Measurements from ENCODE around the gene GALE. TPM values are rescaled to one million over a fixed set of nuclear protein-coding genes. Genes with fewer than 3 reads are reported as not detected.

GALE gene
- total and polyA plus RNA-seq, 2 of the 13 experiments (the other 11 are each of a cell fraction or from before 2014, with no cell fraction given) = 85.2 to 88.4 TPM

GRCh38 chr1:23800400-23801337 lies at the start of gene GALE (continued):
- TF ChIP-seq ZKSCAN8 (CRISPR knock-in tag; IDR thresholded peaks at IDR 0.05; ENCODE audit: borderline replicate concordance) (peak; percentile 35; the same call in 1 of the 2 replicates), MLLT10 (CRISPR knock-in tag; IDR thresholded peaks at IDR 0.05) (no peak), TCF12 (IDR thresholded peaks at IDR 0.05) (no peak), TCF12 (CRISPR knock-in tag; IDR thresholded peaks at IDR 0.05) (0 out of 2 replicates have a peak, but pooled peaks have one; percentile 15), SOX13 (IDR thresholded peaks at IDR 0.05) (no peak), SOX13 (CRISPR knock-in tag; conservative IDR thresholded peaks at IDR 0.05 in 1 of 2, IDR thresholded peaks at IDR 0.05 in 1 of 2) (no peak; a peak in 1 of 4 replicates), NCOA5 (CRISPR knock-in tag; IDR thresholded peaks at IDR 0.05) (no peak), ZNF709 (CRISPR knock-in tag; IDR thresholded peaks at IDR 0.05) (no peak), TP53 (CRISPR knock-in tag; conservative IDR thresholded peaks at IDR 0.05) (no peak), THAP9 (CRISPR knock-in tag; IDR thresholded peaks at IDR 0.05; ENCODE audit: borderline replicate concordance) (peak; percentile 3; the same call in 1 of the 2 replicates), STAT6 (CRISPR knock-in tag; IDR thresholded peaks at IDR 0.05; ENCODE audit: borderline replicate concordance) (no peak; the same call in 1 of the 2 replicates), ZZZ3 (CRISPR knock-in tag; IDR thresholded peaks at IDR 0.05; ENCODE audit: borderline replicate concordance) (no peak), REXO4 (CRISPR knock-in tag; IDR thresholded peaks at IDR 0.05; ENCODE audit: borderline replicate concordance) (no peak), ZMYM4 (CRISPR knock-in tag; IDR thresholded peaks at IDR 0.05) (peak; percentile 75; the same call in 1 of the 2 replicates), ZNF10 (CRISPR knock-in tag; IDR thresholded peaks at IDR 0.05; ENCODE audit: borderline replicate concordance, low read depth) (no peak), FOXO1 (CRISPR knock-in tag; IDR thresholded peaks at IDR 0.05) (no peak), ZSCAN20 (CRISPR knock-in tag; IDR thresholded peaks at IDR 0.05; ENCODE audit: borderline replicate concordance) (no peak), ZBTB10 (CRISPR knock-in tag; IDR thresholded peaks at IDR 0.05; ENCODE audit: borderline replicate concordance) (no peak), PTBP1 (IDR thresholded peaks at IDR 0.05; ENCODE audit: low read depth, low read length, poor library complexity, severe bottlenecking) (no peak), FOXC1 (CRISPR knock-in tag; IDR thresholded peaks at IDR 0.05; ENCODE audit: borderline replicate concordance) (no peak; the same call in 1 of the 2 replicates)
